Type B pancreatic cell (in vitro differentiated cells): ENCODE results near the gene SLC10A1. TPM values are rescaled to one million over a fixed set of nuclear protein-coding genes. Genes with fewer than 3 reads are reported as not detected.

Experiments used
- DNase-seq: peaks from one replicate; pipeline ENCODE4 v3.0.0; 2021; ENCODE audit warnings: mixed read lengths; ENCODE audit not compliant: unreplicated experiment; ENCODE audit errors: extremely low spot score
- H3K27ac Mint-ChIP-seq: 2 replicates; pipeline ENCODE4 v1.8.0; 2021; ENCODE audit warnings: mild to moderate bottlenecking, mixed read lengths
- H3K27me3 Mint-ChIP-seq: 2 replicates; pipeline ENCODE4 v1.8.0; 2021; ENCODE audit warnings: mixed read lengths
- H3K36me3 Mint-ChIP-seq: 2 replicates; pipeline ENCODE4 v1.8.0; 2021; ENCODE audit warnings: mixed read lengths
- H3K4me1 Mint-ChIP-seq: one replicate; pipeline ENCODE4 v1.8.0; 2021; ENCODE audit warnings: mixed read lengths; ENCODE audit not compliant: unreplicated experiment
- H3K4me3 Mint-ChIP-seq: 2 replicates; pipeline ENCODE4 v1.8.0; 2021; ENCODE audit warnings: mild to moderate bottlenecking, mixed read lengths
- H3K9me3 Mint-ChIP-seq: 2 replicates; pipeline ENCODE4 v1.8.0; 2021; ENCODE audit warnings: mixed read lengths
- CTCF ChIP-seq: fragments of 200-600 bp; sonication (generic); conservative IDR thresholded peaks from 2 replicates; pipeline ENCODE4 v1.5.0; 2021; ENCODE audit warnings: antibody characterized with exemption, mild to moderate bottlenecking
- total RNA-seq: library from RNA; stranded (reverse); gene quantifications from 2 replicates; pipeline ENCODE4 v1.2.1, GENCODE V29; 2021; ENCODE audit warnings: low replicate concordance

The SLC10A1 gene
- total RNA-seq, 1 donor from 2014 or later = not detected

- DNase-seq = no peak
- Mint-ChIP-seq H3K9me3 (no peaks in the 10 kb centered on the region), H3K4me1 (peaks cover 8% of the 10 kb centered on the region), H3K27me3 (no peaks in the 10 kb centered on the region), H3K27ac (no peak overlapping the region), H3K36me3 (no peaks in the 10 kb centered on the region), H3K4me3 (no peak overlapping the region)
- TF ChIP-seq CTCF = no peak
These were observed 10.2 kb upstream of the SLC10A1 start for GRCh38 chr14:69807192-69807591.

DNA sequence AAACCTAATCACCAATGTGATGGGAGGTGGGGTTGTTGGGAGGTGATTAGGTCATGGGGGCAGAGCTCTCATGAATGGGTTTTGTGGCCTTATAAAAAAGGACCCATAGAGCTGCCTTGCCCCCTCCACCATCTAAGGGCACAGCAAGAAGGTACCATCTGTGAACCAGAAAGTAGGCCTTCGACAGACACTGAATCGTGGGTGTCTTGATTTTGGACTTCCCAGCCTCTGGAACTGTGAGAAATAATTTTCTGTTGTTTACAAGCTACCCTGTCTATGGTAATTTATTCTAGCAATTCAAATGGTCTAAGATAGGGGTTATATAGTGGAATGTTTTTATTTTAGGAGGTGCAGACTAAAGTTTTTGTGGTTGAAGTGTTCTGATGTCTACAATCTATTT is 7.9 kb upstream of the SLC10A1 start:
- no peak for TF ChIP-seq CTCF
- Mint-ChIP-seq H3K27ac (no peak overlapping the region), H3K4me1 (peaks cover 8% of the 10 kb centered on the region), H3K9me3 (peaks cover 5% of the 10 kb centered on the region), H3K27me3 (no peaks in the 10 kb centered on the region), H3K36me3 (no peaks in the 10 kb centered on the region), H3K4me3 (no peak overlapping the region)
- DNase-seq = no peak

- Mint-ChIP-seq H3K4me1 (peaks cover 1% of the 10 kb centered on the region), H3K36me3 (no peaks in the 10 kb centered on the region), H3K27me3 (no peaks in the 10 kb centered on the region), H3K27ac (no peak overlapping the region), H3K9me3 (peaks cover 5% of the 10 kb centered on the region), H3K4me3 (no peak overlapping the region)
- DNase-seq = no peak
- peak; percentile 58 for TF ChIP-seq CTCF
These were observed 6.7 kb upstream of the SLC10A1 start for GRCh38 chr14:69803753-69804152.

GRCh38 chr14:69798339-69798735 is 1.3 kb upstream of the SLC10A1 start:
- Mint-ChIP-seq H3K36me3 (no peaks in the 10 kb centered on the region), H3K27ac (no peak overlapping the region), H3K4me3 (no peak overlapping the region), H3K9me3 (peaks cover 5% of the 10 kb centered on the region), H3K4me1 (no peaks in the 10 kb centered on the region), H3K27me3 (no peaks in the 10 kb centered on the region)
- no peak for TF ChIP-seq CTCF
- no peak for DNase-seq

GRCh38 chr14:69797573-69798338 is 715 bp upstream of the SLC10A1 start:
- H3K36me3 Mint-ChIP-seq = no peaks in the 10 kb centered on the region
- no peak for DNase-seq
- no peaks in the 10 kb centered on the region for H3K4me1 Mint-ChIP-seq
- H3K27me3 Mint-ChIP-seq = no peaks in the 10 kb centered on the region
- peaks cover 5% of the 10 kb centered on the region for H3K9me3 Mint-ChIP-seq
- H3K27ac Mint-ChIP-seq = no peak overlapping the region
- no peak overlapping the region for H3K4me3 Mint-ChIP-seq
- no peak for TF ChIP-seq CTCF
